Hematopoietic multipotent progenitor cell treated with erythropoietin and hydrocortisone succinate and interleukin-3 and kit ligand, for 17 days (in vitro differentiated cells): ENCODE results near the gene DOCK1.

Experiments used
- DNase-seq: peaks from one replicate; pipeline ENCODE4 v3.0.0-alpha.2; 2015; ENCODE audit warnings: low spot score

The DOCK1 gene

DNA sequence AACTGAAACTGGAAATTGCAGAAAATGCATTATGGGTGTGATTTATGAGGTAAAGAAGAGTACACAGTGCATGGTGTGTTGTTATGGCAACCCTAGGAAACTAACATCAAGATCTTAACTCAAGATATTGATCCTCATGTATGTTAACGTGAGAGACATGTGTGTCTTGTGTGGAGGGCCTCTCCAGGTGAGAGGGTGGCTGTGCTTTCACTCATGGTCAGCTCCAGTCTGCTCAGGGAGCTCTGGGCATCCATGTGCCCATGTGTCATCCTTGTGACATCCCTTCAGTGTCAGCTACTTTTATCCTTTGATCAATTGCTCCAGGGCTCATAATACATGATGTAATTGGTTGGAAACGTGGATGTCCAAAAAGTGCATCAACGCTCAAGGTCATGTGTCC, 316.1 kb downstream of the DOCK1 start:
- no peak for DNase-seq

DNA sequence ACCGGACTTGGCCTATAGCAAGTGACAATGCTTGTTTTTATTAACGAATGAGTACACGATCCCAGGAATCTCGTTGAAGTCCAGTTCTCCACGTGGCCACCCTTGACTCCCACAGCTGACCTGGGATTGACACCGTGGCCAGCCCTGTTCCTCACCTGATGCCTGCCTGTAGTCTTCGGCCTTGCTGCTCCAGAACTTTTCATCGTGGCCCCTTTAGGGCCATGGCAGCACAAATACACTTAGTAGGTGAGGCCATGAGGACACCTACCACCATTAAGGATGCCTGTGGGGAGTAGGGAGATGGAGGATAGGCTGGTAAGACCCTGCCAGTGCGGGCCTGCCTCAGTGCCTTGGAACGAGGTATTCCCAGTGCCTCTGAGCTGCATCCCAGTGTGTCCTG, 321.8 kb downstream of the DOCK1 start:
- no peak for DNase-seq

DNA sequence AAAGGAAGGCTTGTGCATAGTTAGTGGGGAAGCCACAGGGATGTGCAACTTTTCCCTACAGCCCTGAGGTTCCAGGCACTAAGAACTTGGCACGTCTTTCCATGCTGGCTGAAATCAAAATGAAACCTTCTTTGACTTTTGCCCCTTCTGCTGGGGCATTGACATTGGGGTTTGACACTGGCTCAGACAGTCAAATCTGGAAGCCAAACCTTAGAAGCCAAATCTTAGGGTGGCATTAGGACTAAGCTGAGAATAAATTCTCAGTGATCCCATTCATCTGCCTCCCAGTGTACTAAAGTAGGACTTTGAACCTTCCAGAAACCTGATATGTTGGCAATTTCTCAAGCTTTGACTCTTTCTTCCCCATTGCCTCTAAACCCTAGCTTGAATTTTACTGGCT, 322.4 kb downstream of the DOCK1 start:
- no peak for DNase-seq

DNA sequence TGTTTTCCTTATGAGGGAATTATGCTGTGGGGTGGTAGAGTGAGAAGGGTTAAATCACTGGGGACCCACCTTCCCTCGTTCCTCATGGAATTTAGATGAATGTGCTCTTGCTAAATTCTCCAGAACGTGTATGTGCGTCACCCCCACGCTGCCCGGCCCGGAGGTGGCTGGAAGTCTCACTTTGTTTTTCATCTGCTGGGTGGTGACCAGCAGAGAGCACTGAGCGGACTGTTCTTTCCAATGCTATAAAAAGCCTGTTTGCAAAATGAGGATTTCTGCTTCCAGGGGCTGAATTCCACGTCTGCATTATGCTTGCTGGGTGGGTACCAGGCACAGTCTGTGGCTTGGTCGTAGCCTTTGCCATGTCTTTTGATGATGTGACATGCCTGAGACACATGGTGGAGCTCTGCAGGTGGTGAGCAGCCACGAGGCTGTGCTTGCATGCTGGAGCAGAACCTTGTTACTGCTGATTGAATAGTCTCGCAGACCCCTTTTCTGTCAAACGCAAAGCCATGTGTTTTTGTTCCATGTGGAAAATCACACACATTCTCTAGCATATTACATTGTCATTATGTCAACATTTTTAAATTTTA, 323.1 kb downstream of the DOCK1 start:
- no peak for DNase-seq

DNA sequence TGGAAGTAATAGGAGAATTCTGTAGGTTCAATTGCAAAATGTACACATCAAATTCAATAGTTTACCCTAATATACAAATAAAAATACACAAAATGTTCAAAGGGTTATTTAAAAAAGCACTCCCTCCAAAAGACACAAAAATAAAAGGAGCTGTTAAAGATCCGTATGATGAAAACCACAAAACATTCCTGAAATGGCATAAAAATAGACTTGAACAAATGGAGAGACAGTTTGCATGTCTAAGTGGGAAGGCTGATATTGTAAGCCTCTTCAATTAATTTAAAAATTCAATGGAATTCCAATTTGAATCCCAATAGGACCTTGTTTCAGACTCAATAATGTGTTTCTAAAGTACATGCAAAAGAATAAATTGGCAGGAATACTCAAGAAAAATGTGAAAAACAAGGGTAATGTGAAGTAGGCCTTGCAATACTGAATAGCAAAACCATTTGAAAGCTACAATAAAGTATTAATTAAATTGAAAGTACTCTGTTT, 329.1 kb downstream of the DOCK1 start:
- no peak for DNase-seq

DNA sequence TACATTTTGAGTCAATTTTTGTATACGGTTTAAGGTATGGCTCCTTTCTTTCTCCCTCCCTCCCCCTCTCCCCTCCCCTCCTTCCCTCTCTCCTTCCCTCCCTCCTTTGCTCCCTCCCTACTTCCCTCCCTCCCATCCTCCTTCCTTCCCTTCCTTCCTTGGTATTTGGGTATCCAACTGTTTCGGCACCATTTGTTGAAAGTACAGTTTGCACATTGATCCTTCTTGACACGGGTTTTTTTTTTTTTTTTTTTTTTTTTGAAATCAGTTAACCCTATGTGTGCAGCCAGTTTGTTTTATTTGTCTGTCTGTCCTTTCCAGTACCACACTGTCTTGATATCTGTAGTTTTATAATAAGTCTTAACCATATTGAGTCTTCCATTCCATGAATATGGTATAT, 331.0 kb downstream of the DOCK1 start:
- no peak for DNase-seq

DNA sequence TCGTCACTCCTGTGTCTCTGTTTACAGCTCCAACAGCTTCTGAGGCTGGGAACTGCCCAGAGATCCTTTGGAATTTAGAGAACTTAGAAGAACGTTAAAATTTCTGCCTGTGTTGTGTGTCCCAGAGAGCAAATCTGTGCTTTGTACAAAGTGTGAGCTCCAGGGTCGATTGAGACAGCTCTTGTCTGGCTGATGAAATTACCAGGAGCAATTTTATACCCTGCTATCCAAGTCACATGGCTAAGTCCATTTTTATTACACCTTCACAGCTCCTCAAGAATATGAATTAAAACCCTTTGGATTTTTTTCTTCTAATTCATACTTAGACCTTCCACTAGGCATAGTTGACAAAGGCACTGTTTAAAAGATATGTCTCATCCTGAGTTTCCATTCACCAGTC, 337.7 kb downstream of the DOCK1 start:
- DNase-seq = no peak

DNA sequence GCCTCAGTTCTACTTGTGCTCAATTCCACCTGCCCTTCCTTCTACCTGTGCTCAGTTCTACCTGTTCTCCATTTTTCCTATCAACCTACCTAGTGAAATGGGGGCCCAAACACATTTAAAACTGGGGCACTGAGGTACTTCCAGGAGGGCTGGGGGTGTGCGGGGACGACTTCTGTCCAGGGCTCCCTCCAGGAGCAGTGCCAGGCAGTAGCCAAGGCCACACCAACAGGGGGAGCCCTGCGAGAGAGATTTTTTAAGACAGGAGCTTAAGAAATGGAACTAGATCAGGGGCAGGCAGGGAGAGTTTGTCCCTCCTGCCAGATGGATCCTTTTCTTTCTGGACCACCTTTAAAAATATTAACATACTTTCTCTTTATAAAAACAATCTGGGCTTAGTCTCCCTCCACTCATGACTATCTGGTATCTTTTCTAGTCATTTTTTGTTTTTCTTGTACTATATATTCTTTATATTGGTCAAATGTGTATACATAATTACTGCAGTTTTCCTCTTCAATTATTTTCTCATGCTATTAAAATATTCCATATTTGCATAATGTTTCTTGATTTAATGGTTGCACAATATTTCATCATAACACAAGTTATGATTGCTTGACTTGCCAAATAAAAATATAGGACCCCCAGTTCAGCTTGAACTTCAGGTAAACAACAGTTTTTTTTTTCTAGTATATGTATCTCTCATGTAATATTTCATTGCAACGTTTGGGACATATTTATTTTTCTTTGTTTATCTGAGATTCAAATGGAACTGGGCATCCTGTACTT, 338.5 kb downstream of the DOCK1 start:
- DNase-seq = no peak

DNA sequence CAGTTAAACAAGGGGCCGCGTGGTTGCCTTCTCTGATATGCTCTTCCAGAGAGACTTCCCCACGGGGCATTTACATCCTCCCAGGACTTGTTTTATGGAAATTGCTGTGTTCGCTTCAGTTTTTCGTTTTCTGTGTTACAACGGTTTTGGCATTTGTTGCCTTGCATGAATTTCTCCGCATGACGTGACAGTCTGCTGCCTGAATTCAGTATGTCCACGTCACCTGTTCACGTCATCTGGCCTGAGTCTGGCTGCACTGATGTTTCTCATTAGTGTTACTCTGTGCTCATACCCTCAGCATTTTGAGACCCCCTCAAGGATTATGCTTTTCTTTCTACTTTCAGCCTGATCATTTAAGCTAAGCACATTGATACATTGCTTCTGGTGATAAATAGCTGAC, 340.2 kb downstream of the DOCK1 start:
- DNase-seq = no peak

DNA sequence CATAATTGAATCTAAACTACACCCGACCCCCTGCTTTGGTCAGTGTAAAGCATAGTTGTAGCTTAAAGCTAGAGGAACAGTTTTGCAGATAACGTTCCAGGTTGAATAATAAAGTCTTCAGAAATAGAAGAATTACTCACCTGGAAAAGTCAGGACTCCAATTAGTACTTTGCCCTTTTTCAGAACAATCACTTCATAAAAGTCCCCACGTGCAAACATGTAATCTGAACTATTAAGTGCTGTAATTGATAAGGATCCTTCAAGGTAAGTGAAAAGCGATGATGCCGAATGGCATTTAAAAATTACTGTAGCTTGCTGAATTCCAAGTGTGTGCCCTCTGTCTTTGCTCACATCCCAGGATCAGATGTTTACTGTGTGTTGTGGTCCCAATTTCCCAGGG, 344.8 kb downstream of the DOCK1 start:
- no peak for DNase-seq

DNA sequence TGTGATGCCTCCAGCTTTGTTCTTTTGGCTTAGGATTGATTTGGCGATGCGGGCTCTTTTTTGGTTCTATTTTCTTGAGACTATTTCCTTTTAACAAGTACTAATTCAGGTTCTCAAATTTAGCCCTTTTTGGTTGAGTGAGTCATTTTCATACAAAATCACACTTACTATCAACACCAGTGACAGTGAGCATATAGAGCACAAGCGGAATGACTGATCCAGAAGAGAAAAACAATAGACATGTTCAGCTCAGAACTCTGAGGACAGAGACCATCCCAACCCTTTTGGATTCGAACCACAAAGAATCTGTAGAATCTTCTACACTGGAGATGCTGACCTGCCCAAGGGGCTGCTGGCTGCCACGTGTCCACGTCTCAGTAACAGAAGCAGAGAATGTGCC, 347.6 kb downstream of the DOCK1 start:
- no peak for DNase-seq

DNA sequence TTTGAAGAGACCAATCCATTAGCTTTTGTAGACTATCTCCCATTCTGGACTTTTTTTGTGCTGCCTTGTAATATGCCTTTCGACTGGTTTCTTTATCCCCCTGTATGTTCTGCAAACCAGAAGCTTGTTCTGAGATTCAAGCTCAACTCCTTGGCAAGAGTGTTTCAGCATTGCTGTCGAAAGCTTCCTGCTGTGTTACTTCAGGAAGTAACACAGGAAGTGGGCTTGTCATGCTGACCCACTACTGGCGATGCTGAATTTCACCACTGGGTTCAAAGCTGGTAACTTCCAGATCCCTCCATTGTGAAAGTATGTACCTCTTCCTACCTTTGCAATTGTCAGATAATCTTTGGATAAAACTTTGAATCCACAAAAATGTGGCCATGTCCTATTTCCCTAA, 349.0 kb downstream of the DOCK1 start:
- DNase-seq = no peak

DNA sequence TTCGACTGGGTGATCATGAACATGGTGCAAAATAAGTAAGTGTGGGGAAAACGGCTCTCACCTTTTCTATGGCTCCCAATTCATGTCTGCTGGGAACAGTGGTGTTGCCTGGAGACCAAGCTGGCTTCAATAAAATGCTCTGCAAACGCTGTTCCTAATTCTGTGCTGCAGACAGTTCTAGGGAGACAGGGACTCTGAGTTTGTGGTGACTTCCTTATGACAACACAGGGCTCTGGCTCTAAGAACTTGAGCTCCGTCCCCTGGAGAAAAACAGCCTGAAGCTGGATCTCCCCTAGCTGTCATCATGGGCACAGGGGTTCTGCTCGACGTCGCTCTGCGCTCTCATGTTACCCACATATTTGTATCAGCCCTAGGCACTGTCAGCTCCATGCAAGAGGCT, 352.2 kb downstream of the DOCK1 start:
- no peak for DNase-seq

DNA sequence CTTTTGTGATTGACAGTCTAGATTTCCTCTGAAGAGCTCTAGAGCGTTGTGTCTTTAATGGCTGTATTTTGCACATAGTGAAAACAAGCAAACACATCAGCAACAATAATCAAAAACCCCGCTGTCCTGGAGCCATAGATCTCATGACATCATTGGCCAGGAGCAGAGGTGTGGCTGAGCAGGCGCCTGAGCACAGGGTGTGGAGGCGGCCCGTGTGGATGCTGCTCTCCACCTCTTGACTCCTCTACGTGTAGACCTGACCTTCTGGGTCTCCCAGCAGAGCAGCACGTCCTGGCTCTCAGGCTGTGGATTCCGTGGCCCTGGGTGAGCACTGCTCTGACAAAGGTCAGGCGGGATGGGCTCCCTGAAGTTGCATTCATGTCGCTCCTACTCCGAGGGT, 354.1 kb downstream of the DOCK1 start:
- DNase-seq = no peak

GRCh38 chr10:127262606-127263005, 357.4 kb downstream of the DOCK1 start:
- no peak for DNase-seq

- no peak for DNase-seq
Observed at GRCh38 chr10:127265288-127265687, 360.1 kb downstream of the DOCK1 start.

DNA sequence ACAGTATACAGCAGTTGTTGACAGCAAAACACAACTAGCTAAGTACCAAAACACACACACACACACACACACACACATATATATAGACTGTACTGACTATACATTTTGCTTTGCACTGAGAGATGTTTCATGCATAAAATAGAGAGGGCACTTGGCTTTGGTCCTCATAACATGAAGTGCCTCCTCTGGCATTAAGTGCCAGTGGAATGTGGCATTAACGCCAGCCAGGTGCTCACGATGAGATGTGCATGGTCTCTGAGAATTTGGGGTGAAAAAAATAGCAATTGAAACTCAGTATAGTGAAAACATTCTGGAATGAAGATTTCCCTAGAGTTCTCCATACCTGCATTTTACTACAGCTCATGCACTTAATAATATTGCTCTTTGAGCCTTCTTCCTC, 361.2 kb downstream of the DOCK1 start:
- DNase-seq = no peak

GRCh38 chr10:127267442-127267841, 362.2 kb downstream of the DOCK1 start:
- DNase-seq = no peak

DNA sequence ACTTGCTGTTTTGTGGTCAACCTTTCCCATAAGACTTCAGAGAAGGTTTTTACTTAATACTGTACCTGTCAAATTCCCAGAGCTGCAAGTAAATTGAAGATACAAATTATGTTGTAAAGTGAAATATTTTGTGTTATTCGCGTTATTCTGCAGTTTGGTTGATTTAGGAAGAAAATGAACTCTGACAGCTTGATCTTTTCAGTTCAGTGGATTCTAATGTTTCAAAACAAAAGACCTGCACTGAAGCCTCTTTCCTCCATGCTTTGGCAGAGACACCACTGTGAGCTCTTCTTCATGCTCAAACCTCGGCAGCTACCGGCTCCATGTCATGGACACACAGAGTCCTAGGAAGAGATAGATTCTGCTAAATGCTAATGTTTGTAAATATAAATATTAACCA, 366.8 kb downstream of the DOCK1 start:
- DNase-seq = no peak

DNA sequence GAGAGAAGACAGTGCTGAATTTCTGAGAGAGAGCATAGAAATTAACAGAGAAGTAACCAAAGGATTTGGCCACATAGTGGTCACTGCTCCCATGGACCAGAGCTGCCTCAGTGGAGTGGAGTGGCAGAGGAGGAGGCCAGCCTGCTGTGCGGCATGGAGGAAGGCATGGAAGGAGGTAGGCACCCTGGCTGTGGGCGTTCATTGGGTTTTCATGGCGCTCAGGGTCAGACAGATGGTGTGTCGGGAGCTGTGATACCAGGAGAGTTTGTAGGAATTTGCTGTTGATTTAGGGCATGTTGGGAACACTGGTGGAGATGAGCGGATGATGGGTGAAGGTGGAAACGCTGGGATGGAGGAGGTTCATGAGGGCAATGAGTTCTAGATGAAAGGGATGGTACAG, 370.0 kb downstream of the DOCK1 start:
- DNase-seq = no peak

DNA sequence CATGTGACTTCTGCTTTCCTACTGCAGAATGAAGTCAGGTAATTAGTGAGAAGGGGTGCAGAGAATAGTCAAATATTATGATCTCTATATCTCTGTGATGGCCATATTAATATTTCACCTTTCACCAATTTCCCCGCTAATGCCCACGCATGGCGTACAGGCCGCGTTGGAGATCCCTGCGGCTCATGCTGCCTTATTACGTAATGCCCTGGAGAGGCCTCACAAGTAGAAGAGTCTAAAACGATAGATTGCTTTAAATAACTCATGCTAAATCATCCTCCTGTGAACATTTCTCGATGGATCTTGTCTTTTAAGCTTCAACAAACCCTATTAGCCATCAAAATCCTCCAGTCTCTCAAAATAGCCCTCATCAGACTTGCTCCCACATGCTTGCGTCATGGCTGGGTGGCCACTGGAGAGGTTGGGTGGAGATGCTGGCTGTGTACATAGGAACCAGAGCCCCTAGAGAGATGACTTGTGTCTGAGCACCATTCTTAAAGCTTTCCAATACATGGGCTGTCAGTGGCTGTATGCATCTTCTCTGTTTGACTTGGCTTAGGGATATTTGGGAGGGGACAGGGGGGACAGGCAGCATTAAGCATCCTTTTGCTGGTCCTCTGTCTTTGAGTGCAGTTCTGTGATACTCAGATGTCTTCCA, 370.7 kb downstream of the DOCK1 start:
- no peak for DNase-seq

- DNase-seq = no peak
Observed at GRCh38 chr10:127276794-127277462, 371.7 kb downstream of the DOCK1 start.

DNA sequence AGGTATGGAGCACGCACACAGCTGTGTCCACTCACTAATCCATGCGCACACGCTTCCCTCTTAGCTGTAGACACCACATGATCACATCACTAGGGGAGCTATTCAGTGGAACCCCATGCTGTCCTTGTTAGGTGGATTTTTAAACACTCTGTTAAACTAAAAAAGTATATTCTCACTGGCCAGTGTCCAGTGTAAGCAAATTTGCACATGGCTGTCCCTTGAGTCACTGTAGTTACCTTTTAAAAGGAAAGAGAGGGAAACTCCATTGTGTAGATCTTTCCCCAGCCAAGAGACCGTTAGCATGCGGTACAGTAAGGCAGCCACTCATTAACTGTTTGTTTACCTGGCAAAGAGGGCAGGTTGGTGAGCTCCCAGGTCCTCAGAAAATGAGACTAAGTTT, 372.8 kb downstream of the DOCK1 start:
- DNase-seq = no peak
